Measurements from ENCODE around the gene TSHZ2. TPM values are rescaled to one million over a fixed set of nuclear protein-coding genes. Genes with fewer than 3 reads are reported as not detected.

The TSHZ2 gene
- total RNA-seq, 1 donor, result 3.6 TPM

DNA sequence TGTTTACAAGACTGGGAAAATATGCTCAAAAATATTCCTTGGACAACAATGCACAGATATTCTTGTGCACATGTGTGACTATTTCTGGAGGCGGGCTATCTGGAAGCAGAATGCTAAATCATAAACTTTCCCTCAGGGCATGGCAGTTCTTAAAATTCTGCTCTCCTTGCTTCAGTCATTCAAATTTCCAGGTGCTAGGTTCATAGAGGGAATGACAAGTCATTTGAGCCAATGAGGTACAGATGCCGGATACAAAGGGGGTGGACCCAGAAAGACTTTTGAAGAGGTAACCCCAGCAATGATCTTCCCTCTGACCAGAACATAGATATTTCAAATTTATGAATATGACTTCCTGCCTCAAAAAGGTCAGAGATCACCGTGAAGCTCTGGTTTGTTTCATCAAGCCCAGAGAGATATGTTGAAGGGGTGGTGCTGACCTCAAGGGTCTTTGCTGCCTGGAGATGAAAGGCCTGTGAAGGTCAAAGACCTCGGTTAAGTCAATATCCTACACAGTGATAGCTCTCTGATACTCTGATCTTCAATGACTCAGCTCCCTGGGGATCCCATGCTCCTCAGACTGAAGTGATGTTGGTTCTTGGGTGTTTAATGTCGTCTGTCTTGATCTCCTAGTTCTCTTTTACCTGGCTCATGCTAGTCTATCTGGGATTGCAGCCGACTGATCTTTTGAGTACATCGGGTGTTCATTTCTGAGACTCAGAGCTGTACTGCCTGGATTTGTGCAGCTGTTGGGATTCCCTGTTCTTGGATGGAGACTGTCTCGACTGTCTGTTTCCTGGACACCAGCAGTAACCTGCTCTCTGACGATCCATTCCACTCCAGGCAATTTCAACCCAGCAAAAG lies 47.5 kb upstream of the TSHZ2 start:
- TF ChIP-seq, protein P1, sequence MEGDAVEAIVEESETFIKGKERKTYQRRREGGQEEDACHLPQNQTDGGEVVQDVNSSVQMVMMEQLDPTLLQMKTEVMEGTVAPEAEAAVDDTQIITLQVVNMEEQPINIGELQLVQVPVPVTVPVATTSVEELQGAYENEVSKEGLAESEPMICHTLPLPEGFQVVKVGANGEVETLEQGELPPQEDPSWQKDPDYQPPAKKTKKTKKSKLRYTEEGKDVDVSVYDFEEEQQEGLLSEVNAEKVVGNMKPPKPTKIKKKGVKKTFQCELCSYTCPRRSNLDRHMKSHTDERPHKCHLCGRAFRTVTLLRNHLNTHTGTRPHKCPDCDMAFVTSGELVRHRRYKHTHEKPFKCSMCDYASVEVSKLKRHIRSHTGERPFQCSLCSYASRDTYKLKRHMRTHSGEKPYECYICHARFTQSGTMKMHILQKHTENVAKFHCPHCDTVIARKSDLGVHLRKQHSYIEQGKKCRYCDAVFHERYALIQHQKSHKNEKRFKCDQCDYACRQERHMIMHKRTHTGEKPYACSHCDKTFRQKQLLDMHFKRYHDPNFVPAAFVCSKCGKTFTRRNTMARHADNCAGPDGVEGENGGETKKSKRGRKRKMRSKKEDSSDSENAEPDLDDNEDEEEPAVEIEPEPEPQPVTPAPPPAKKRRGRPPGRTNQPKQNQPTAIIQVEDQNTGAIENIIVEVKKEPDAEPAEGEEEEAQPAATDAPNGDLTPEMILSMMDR (IDR thresholded peaks at IDR 0.05; ENCODE audit: extremely low read depth, low read depth, low read length), result no peak
- no peak overlapping the region for H3K27ac ChIP-seq (ENCODE audit: low read depth, low read length)
- DNase-seq (ENCODE audit: insufficient read length, low spot score, missing footprints), result no peak
- H4K20me1 ChIP-seq (ENCODE audit: insufficient read depth, low read length), result no peaks in the 10 kb centered on the region
- no peak overlapping the region for H3K4me3 ChIP-seq (ENCODE audit: insufficient read depth, low read length)
- no peaks in the 10 kb centered on the region for H3K27me3 ChIP-seq (ENCODE audit: insufficient read depth, low read length)
- H3K36me3 ChIP-seq (ENCODE audit: insufficient read depth, low read length), result no peaks in the 10 kb centered on the region
- H3K79me2 ChIP-seq (ENCODE audit: insufficient read depth, low read length), result no peaks in the 10 kb centered on the region
- no peaks in the 10 kb centered on the region for H3K4me1 ChIP-seq (ENCODE audit: insufficient read depth, low read length)
- H3K4me2 ChIP-seq (ENCODE audit: insufficient read depth, low read length), result no peak overlapping the region
- no peak overlapping the region for H2AFZ ChIP-seq (ENCODE audit: low read length)
- no peaks in the 10 kb centered on the region for H3K9me3 ChIP-seq (ENCODE audit: low read depth, low read length)

DNA sequence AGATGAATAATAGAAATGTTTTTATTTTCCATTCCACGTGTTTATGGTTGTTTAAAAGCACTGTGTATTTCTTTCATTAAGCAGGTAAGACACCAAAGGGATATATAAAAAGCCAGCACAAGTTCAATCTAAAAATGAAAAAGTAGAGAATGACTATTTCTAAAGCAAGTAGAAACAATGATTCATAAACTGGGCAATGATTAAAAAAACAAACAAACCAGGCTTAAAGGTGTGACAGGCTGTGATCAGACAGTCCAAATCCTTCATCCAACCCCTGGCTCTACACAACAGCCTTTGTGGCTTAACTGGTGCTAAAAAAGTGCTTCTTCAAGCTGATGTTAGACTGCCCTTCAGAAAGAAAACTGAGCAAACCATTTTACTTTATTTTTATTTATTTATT lies 45.7 kb upstream of the TSHZ2 start:
- Histone ChIP-seq H4K20me1 (ENCODE audit: insufficient read depth, low read length) (no peaks in the 10 kb centered on the region), H3K4me3 (ENCODE audit: insufficient read depth, low read length) (no peak overlapping the region), H3K9me3 (ENCODE audit: low read depth, low read length) (no peaks in the 10 kb centered on the region), H3K79me2 (ENCODE audit: insufficient read depth, low read length) (no peaks in the 10 kb centered on the region), H3K27ac (ENCODE audit: low read depth, low read length) (no peak overlapping the region), H3K27me3 (ENCODE audit: insufficient read depth, low read length) (no peaks in the 10 kb centered on the region), H3K4me2 (ENCODE audit: insufficient read depth, low read length) (no peak overlapping the region), H3K4me1 (ENCODE audit: insufficient read depth, low read length) (no peaks in the 10 kb centered on the region), H2AFZ (ENCODE audit: low read length) (no peak overlapping the region), H3K36me3 (ENCODE audit: insufficient read depth, low read length) (no peaks in the 10 kb centered on the region)
- TF ChIP-seq, protein P1 (IDR thresholded peaks at IDR 0.05; ENCODE audit: extremely low read depth, low read depth, low read length), result no peak
- DNase-seq (ENCODE audit: insufficient read length, low spot score, missing footprints), result no peak

DNA sequence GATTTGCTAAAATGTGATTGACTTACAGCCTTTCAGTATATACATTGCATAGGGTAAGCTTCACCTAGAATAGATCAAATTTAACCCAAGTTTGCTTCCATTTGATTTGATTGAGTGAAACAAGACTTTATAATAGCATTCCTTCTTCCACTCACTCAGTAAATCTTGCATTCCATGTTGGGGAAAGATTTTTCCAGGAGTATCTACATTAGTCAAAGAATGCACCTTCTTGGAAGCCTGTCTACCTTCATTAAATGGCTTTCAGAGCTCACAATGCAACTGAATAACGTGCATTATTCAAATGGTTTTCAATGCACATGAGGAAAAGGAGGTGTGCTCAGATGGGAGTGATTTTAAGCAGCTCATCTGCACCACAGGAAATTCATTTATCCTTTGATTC lies 38.3 kb upstream of the TSHZ2 start:
- H3K9me3 ChIP-seq (ENCODE audit: low read depth, low read length), result no peaks in the 10 kb centered on the region
- H3K36me3 ChIP-seq (ENCODE audit: insufficient read depth, low read length), result no peaks in the 10 kb centered on the region
- DNase-seq (ENCODE audit: insufficient read length, low spot score, missing footprints), result no peak
- H4K20me1 ChIP-seq (ENCODE audit: insufficient read depth, low read length), result no peaks in the 10 kb centered on the region
- no peaks in the 10 kb centered on the region for H3K79me2 ChIP-seq (ENCODE audit: insufficient read depth, low read length)
- TF ChIP-seq, protein P1 (IDR thresholded peaks at IDR 0.05; ENCODE audit: extremely low read depth, low read depth, low read length), result no peak
- H2AFZ ChIP-seq (ENCODE audit: low read length), result no peak overlapping the region
- no peaks in the 10 kb centered on the region for H3K4me1 ChIP-seq (ENCODE audit: insufficient read depth, low read length)
- no peaks in the 10 kb centered on the region for H3K27me3 ChIP-seq (ENCODE audit: insufficient read depth, low read length)
- H3K27ac ChIP-seq (ENCODE audit: low read depth, low read length), result no peak overlapping the region
- no peak overlapping the region for H3K4me3 ChIP-seq (ENCODE audit: insufficient read depth, low read length)
- H3K4me2 ChIP-seq (ENCODE audit: insufficient read depth, low read length), result no peak overlapping the region
